GM23338 (cell line): ENCODE data around the gene JAZF1. TPM values are rescaled to one million over a fixed set of nuclear protein-coding genes. Genes with fewer than 3 reads are reported as not detected.
A peak's percentile ranks its signal among the peaks of the same experiment; 100 is the strongest.

ENCODE experiments used
- ATAC-seq: fragments of 200-7000 bp; cut with Tn5 transposase; 3 replicates; pipeline ENCODE4 v1.9.1; 2020
- DNase-seq: peaks from one replicate; pipeline ENCODE4 v3.0.0-alpha.2; 2015; ENCODE audit warnings: low spot score
- H2AFZ ChIP-seq: fragments of 200-600 bp; sonication (generic); 2 replicates; pipeline ENCODE4 v1.8.0; 2016; ENCODE audit warnings: antibody characterized with exemption, mild to moderate bottlenecking, moderate library complexity
- H3F3A ChIP-seq: fragments of 200-600 bp; sonication (generic); replicated peaks from 2 replicates; pipeline ENCODE4 v1.8.0; 2017; ENCODE audit warnings: antibody characterized with exemption, mixed run types, low read depth
- H3K27ac ChIP-seq: fragments of 200-600 bp; sonication (generic); 2 replicates; pipeline ENCODE4 v1.6.1; 2016; ENCODE audit warnings: low read depth
- H3K27me3 ChIP-seq: fragments of 200-600 bp; sonication (generic); 2 replicates; pipeline ENCODE4 v1.8.0; 2016; ENCODE audit warnings: mild to moderate bottlenecking, mixed run types, moderate library complexity; ENCODE audit not compliant: insufficient read depth
- H3K36me3 ChIP-seq: fragments of 200-600 bp; sonication (generic); 2 replicates; pipeline ENCODE4 v1.8.0; 2016; ENCODE audit warnings: mild to moderate bottlenecking; ENCODE audit not compliant: insufficient read depth
- H3K4me1 ChIP-seq: fragments of 200-600 bp; sonication (generic); 2 replicates; pipeline ENCODE4 v1.8.0; 2016; ENCODE audit warnings: mild to moderate bottlenecking, moderate library complexity; ENCODE audit not compliant: insufficient read depth
- H3K4me2 ChIP-seq: fragments of 200-600 bp; sonication (generic); 2 replicates; pipeline ENCODE4 v1.7.1; 2017; ENCODE audit warnings: mixed run types
- H3K4me3 ChIP-seq: fragments of 200-600 bp; sonication (generic); 2 replicates; pipeline ENCODE4 v1.6.1; 2016; ENCODE audit warnings: mixed run types
- H3K79me2 ChIP-seq: fragments of 200-600 bp; sonication (generic); replicated peaks from 2 replicates; pipeline ENCODE4 v1.8.0; 2017; ENCODE audit warnings: mild to moderate bottlenecking; ENCODE audit not compliant: insufficient read depth
- H3K9me2 ChIP-seq: fragments of 200-600 bp; sonication (generic); 2 replicates; pipeline ENCODE4 v1.8.0; 2017; ENCODE audit not compliant: insufficient read depth
- H4K20me1 ChIP-seq: fragments of 200-600 bp; sonication (generic); replicated peaks from 2 replicates; pipeline ENCODE4 v1.8.0; 2017; ENCODE audit warnings: mild to moderate bottlenecking; ENCODE audit not compliant: insufficient read depth
- H3K27ac Mint-ChIP-seq: 2 replicates; pipeline ENCODE4 v1.8.0; 2020; ENCODE audit warnings: inconsistent platforms, mild to moderate bottlenecking, moderate library complexity, mixed read lengths
- H3K27me3 Mint-ChIP-seq: 3 replicates; pipeline ENCODE4 v1.8.0; 2022; ENCODE audit warnings: low read depth, mild to moderate bottlenecking, moderate library complexity, mixed read lengths, inconsistent platforms; ENCODE audit not compliant: insufficient read depth, poor library complexity
- H3K36me3 Mint-ChIP-seq: 3 replicates; pipeline ENCODE4 v1.8.0; 2021; ENCODE audit warnings: low read depth, mild to moderate bottlenecking, inconsistent platforms, moderate library complexity, mixed read lengths
- H3K4me1 Mint-ChIP-seq: 3 replicates; pipeline ENCODE4 v1.8.0; 2020; ENCODE audit warnings: mild to moderate bottlenecking, inconsistent platforms, mixed read lengths
- H3K4me3 Mint-ChIP-seq: 3 replicates; pipeline ENCODE4 v1.8.0; 2021; ENCODE audit warnings: moderate library complexity, mild to moderate bottlenecking, inconsistent platforms, mixed read lengths
- H3K9me3 Mint-ChIP-seq: 3 replicates; pipeline ENCODE4 v1.8.0; 2020; ENCODE audit warnings: moderate library complexity, mild to moderate bottlenecking, inconsistent platforms, mixed read lengths
- CREB1 ChIP-seq: fragments of 250-450 bp; sonication (Bioruptor Pico); IDR thresholded peaks from 2 replicates; pipeline ENCODE4 v1.5.0; 2020; ENCODE audit warnings: low read depth, mild to moderate bottlenecking, moderate library complexity
- ETS1 ChIP-seq: IDR thresholded peaks from 2 replicates; pipeline ENCODE4 v1.6.1; 2016; ENCODE audit warnings: antibody characterized with exemption
- EZH2 ChIP-seq: fragments of 200-600 bp; sonication (generic); IDR thresholded peaks from one replicate; pipeline ENCODE4 v1.8.0; 2017; ENCODE audit warnings: antibody characterized with exemption, mild to moderate bottlenecking, low read depth; ENCODE audit not compliant: unreplicated experiment
- JUNB ChIP-seq: IDR thresholded peaks from one replicate; pipeline ENCODE4 v1.6.1; 2016; ENCODE audit warnings: antibody characterized with exemption; ENCODE audit not compliant: unreplicated experiment
- NANOG ChIP-seq: IDR thresholded peaks from 2 replicates; pipeline ENCODE4 v1.6.1; 2016; ENCODE audit warnings: antibody characterized with exemption, borderline replicate concordance
- POLR2AphosphoS5 ChIP-seq: IDR thresholded peaks from 2 replicates; pipeline ENCODE4 v1.6.1; 2016; ENCODE audit warnings: antibody characterized with exemption, low read depth
- REST ChIP-seq: IDR thresholded peaks from one replicate; pipeline ENCODE4 v1.6.1; 2018; ENCODE audit warnings: antibody characterized with exemption; ENCODE audit not compliant: unreplicated experiment
- STAT1 ChIP-seq: IDR thresholded peaks from one replicate; pipeline ENCODE4 v1.6.1; 2016; ENCODE audit warnings: antibody characterized with exemption; ENCODE audit not compliant: unreplicated experiment
- ZNF114 ChIP-seq: fragments of 250-450 bp; sonication (Bioruptor Pico); IDR thresholded peaks from 2 replicates; pipeline ENCODE4 v1.5.0; 2020; ENCODE audit warnings: mild to moderate bottlenecking, moderate library complexity
- ZNF331 ChIP-seq: fragments of 250-450 bp; sonication (Bioruptor Pico); IDR thresholded peaks from 2 replicates; pipeline ENCODE4 v1.5.0; 2020; ENCODE audit warnings: low read depth, mild to moderate bottlenecking, moderate library complexity
- ZNF462 ChIP-seq: fragments of 250-450 bp; sonication (Bioruptor Pico); IDR thresholded peaks from 2 replicates; pipeline ENCODE4 v1.5.0; 2020; ENCODE audit warnings: mild to moderate bottlenecking, moderate library complexity
- polyA plus RNA-seq: library from polyadenylated mRNA; unstranded; fragments of >200 nt; fragmentation: Nextera tagmentation; extraction: Ambion mirVana; gene quantifications from 2 replicates; pipeline ENCODE4 v1.2.1, GENCODE V29; 2016
- total RNA-seq: library from RNA; depleted of rRNA; stranded (reverse); fragments of >200 nt; shearing (Covaris generic); gene quantifications from 2 replicates; pipeline ENCODE4 v1.2.3, GENCODE V29; 2014

The JAZF1 gene
- total and polyA plus RNA-seq, 2 experiments from 2014 or later = 12.2 to 22.2 TPM

GRCh38 chr7:27936047-27936767, 244.4 kb downstream of the JAZF1 start:
- TF ChIP-seq ETS1 (no peak), EZH2 (no peak), CREB1 (CRISPR knock-in tag) (no peak), NANOG (no peak), ZNF331 (CRISPR knock-in tag) (no peak), JUNB (no peak), ZNF114 (CRISPR knock-in tag) (no peak), REST (no peak), STAT1 (no peak), POLR2AphosphoS5 (no peak), ZNF462 (CRISPR knock-in tag) (no peak)
- Mint-ChIP-seq H3K27me3 (peaks cover 2% of the 10 kb centered on the region), H3K27ac (no peak overlapping the region), H3K9me3 (no peaks in the 10 kb centered on the region), H3K4me3 (no peak overlapping the region), H3K36me3 (no peaks in the 10 kb centered on the region), H3K4me1 (peaks cover 26% of the 10 kb centered on the region)
- Histone ChIP-seq H4K20me1 (no peaks in the 10 kb centered on the region), H3K9me2 (no peaks in the 10 kb centered on the region), H3K79me2 (0 out of 2 replicates have a peak, but pooled peaks cover 3% of the 10 kb centered on the region), H3K4me1 (peaks cover 11% of the 10 kb centered on the region; the same call in 1 of the 2 replicates), H3K27ac (peak overlapping the region; percentile 51; the same call in 1 of the 2 replicates), H3K4me3 (no peak overlapping the region), H3K27me3 (no peaks in the 10 kb centered on the region), H3K4me2 (no peak overlapping the region), H2AFZ (no peak overlapping the region), H3K36me3 (no peaks in the 10 kb centered on the region), H3F3A (no peaks in the 10 kb centered on the region)
- no peak for ATAC-seq
- no peak for DNase-seq
